GM18873 (cell line): Measurements from ENCODE around the gene RANGAP1.

Experiments
- ATAC-seq: cut with Tn5 transposase; IDR thresholded peaks from one replicate; pipeline ENCODE4 v1.9.1; 2021; ENCODE audit warnings: mild to moderate bottlenecking, moderate library complexity, moderate number of reproducible peaks; ENCODE audit not compliant: unreplicated experiment, low FRiP score

The RANGAP1 gene

DNA sequence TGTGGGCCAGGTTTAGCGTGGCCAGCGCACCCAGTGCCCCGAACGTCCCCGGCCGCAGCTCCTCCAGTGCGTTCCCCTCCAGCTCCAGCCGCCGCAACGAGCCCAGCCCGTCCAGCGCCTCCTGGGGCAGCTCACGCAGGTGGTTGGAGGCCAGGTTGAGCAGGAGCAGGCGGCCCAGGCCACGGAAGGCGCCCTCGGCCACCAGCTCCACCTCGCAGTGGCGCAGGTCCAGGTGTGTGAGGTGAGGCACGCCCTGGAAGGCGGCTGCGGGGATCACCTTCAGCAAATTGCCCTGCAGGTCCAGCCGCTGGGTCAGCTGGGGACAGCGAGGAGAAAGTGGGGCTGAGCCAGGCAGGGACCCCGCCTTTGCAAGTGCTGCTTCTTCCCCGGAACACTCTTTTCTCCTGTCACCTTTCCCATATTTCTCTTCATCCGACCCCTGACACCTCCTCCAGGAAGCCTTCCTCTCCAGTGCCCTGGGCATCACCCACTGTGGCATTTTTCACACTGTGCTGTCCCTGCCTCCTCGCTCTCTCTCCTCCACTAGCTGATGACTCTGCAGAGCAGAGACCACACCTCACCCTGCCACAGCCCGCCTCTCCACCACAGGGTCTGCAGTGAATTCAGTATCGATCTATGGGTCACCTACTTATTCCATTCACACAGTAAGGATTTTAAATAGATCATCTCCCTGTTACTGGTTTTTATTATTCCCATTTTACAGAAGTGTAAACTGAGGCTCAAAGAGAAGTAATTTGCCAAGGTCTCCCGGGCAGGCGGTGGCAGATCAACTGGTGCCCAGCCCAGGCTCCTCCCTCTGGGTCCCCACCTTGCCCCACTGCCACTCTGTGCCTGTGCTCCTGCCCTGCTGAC is 47.2 kb downstream of the RANGAP1 start:
- no peak for ATAC-seq

DNA sequence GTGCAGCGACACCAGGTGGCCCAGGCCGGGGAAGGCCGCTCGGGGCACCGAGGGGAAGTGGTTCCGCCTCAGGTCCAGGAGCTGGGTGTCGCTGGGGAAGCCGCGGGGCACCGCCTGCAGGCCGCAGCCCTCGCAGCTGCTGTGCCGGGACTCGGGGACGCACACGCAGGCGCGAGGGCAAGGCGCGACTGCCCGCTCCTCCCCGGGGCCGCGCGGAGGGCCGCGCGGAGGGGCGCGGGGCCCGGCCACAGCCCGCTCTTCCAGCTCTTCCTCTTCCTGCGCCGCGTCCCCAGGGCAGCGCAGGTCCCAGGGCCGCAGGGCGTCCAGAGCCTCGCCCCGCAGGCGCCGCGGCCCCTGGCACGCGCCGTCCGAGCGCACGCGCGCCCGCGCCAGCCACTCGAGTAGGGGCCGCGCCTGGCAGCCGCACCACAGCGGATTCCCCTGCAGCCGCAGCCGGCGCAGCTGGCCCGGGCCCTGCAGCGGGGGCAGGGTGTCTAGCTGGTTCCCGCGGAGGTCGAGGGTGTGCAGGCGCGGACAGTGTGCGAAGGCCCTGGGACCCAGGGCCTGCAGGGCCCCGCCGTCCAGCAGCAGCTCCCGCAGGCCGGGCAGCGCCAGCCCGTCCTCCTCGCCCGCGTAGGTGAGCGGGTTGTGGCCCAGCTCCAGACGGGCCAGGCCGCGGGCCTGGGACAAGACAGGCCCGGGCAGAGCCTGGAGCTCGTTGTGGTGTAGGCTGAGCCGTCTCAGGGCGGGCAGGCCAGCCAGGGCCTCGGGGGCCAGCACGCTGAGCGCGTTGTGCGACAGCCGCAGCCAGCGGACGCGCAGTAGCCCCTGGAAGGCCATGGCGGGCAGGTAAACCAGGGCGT is 48.0 kb downstream of the RANGAP1 start:
- ATAC-seq = no peak

- no peak for ATAC-seq
Measured at GRCh38 chr22:41237036-41237706, 48.8 kb downstream of the RANGAP1 start.

GRCh38 chr22:41234815-41235695 is 50.9 kb downstream of the RANGAP1 start:
- no peak for ATAC-seq

DNA sequence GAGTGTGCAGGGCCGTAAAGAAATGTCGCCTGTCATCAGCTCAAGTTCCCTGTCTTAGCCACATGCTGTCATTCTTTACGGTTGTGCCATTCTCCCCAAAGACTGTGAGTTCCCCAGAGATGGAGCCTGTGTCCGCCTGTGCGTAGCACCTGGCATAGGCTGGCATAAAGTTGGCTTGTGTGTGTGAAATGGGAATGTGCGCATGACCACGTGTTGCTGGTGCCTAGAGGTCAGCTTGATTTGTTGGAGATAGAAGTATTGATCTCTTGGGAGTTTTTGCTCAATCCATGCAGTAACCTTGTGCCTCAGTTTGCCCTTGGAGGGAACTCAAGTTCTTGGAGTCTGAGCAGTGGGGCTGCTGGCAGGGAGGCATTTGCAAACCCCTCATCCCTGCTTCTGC is 54.6 kb downstream of the RANGAP1 start:
- ATAC-seq = no peak

- ATAC-seq = no peak
Measured at GRCh38 chr22:41230401-41230785, 55.6 kb downstream of the RANGAP1 start.

GRCh38 chr22:41229730-41230400 is 56.1 kb downstream of the RANGAP1 start:
- ATAC-seq = no peak

GRCh38 chr22:41229215-41229614 is 56.8 kb downstream of the RANGAP1 start:
- ATAC-seq = no peak

DNA sequence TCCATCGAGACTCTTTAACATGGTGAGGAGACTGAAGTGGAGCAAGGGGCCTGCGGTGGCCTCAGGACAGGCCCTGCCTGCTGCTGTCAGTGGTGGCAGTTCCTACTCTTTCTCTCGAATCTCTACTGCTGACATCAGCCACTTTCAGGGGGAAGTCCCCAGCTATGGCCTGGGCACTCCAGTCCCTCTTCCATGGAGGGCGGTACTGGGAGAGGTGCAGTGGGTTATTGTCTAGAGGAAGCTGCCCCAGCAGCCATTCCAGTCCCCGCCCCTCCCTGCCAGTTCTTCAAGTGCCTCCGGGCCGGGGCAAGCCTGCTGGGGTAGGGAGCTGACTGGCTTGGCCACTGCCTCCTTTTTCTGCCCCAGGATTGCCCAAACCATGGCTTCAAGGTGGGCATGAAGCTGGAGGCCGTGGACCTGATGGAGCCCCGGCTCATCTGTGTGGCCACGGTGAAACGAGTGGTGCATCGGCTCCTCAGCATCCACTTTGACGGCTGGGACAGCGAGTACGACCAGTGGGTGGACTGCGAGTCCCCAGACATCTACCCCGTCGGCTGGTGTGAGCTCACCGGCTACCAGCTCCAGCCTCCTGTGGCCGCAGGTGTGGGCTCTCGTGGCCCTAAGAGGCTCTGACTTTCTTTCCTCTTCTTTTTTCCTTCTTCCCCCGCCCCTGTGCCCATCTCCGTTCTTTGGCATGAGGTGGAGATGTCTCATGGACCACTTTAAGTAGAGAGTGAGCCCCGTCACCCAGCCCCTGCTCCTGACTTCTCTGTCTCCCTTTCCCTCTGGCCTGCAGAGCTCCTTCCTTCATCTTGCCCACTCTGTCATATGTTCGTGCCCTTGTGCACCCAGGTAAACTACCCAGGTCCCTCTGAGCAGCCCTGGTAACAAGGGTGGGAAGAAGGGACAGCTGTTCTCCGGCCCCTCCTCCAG is 59.0 kb downstream of the RANGAP1 start:
- no peak for ATAC-seq

GRCh38 chr22:41223535-41223934 is 62.5 kb downstream of the RANGAP1 start:
- no peak for ATAC-seq

DNA sequence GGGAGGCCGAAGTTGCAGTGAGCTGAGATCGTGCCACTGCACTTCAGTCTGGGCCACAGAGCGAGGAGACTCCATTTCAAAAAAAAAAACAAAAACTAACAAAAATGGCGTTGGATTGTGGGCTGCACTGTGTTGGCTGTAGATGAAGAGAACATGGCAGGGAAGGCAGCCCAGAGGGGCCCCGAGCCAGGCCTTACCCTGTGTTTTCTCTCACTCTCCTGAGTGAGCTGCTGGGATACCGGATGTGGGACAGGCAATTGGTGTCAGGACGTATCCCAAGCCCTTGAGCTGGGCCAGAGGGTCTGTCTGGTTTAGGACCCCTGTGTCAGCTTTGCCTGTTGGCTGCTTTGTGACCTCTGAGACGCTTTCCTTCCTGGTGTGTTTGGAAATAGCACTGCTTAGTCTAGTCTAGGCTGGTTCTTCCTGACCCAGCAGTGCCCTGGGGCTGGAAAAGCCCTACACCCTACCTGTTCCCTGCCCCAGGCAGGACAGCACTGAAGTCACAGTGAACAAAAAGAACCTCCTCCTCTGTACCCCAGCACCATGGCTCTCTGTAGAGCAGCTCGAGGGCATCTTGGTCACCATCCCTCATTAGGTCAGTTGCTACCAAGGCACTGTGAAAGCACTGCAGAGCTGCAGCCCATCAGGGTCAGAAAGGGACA is 63.0 kb downstream of the RANGAP1 start:
- ATAC-seq = no peak

DNA sequence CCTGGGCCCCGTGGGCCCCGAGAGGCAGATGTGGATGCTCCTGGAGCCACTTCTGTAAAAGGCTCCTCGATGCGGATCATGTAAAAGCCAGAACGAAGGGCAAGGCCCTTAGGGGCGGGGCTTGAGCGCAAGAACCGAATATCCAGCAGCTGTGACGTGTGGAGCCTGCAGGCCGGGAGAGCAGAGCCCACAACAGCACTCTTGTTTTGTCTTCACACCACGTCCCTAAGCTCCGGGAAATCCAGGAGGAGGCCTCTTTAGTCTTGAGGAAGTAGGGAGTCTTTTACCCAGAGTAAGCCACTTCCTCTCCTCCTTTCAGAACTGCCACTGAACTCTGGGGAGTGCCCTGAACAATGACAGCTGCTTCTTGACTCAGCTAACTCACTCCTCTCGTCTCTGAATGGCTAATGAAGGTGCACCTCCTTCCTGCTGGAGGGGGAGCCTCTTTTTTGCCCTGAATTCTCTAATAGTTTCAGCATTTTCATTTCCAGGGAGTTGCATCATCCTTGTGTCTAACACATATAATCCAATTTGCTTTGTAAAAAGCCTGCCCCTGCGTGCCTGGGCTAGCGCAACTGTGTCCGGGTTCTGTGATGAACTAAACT is 68.3 kb downstream of the RANGAP1 start:
- ATAC-seq = no peak

DNA sequence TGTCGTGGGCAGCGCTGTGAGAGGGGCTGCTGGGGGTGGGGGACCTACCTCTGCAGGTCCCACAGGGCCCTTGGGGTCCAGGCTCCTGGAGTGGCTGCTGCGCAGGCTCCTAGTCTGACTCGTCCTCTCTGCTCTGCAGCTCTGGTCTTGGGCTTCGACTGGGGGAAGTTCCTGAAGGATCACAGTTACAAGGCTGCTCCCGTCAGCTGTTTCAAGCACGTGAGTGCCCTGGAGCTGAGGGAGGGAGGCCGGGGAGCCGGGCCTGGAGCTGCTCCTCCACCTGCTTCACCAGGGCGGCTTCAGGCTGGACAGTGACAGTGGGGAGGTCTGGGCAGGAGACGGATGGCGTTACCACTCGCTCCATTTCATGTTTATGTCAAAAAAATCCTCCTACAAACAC is 69.0 kb downstream of the RANGAP1 start:
- no peak for ATAC-seq

- no peak for ATAC-seq
Measured at GRCh38 chr22:41215926-41216325, 70.1 kb downstream of the RANGAP1 start.

GRCh38 chr22:41215409-41215808 is 70.6 kb downstream of the RANGAP1 start:
- no peak for ATAC-seq

GRCh38 chr22:41206719-41207118 is 79.3 kb downstream of the RANGAP1 start:
- ATAC-seq = no peak
